Mammary microvascular endothelial cell (primary cell): ENCODE measurements around the gene CLEC16A. TPM values are rescaled to one million over a fixed set of nuclear protein-coding genes. Genes with fewer than 3 reads are reported as not detected.

Experiments used
- total RNA-seq: library from RNA; depleted of rRNA; stranded (reverse); fragments of >200 nt; gene quantifications from 2 replicates; pipeline ENCODE4 v1.2.3, GENCODE V29; 2015

Gene CLEC16A
- 13.3 and 16.7 TPM in 2 replicates for total RNA-seq

GRCh38 chr16:10944249-10945064, at the start of gene CLEC16A:
TSS of gene CLEC16A (plus strand) at chr16:10944564. CDS start at chr16:10944718, 154 bp downstream.

GRCh38 chr16:10942352-10943063, 1.9 kb upstream of the CLEC16A start, which contains the start of gene DEXI:
TSS of gene DEXI (minus strand) at chr16:10942468. CDS start at chr16:10942005, 463 bp downstream.

Other genes starting within 250 kb of the CLEC16A start
- not detected in 2 replicates for gene TEKT5, start 249.6 kb upstream of the CLEC16A start, total RNA-seq
- gene NUBP1, start 200.7 kb upstream of the CLEC16A start, total RNA-seq, result 26.5 and 30.0 TPM in 2 replicates
- gene TVP23A, start 125.8 kb upstream of the CLEC16A start, total RNA-seq, result not detected in 2 replicates
- gene CIITA, start 67.4 kb upstream of the CLEC16A start, total RNA-seq, result 0.05 and 0.07 TPM in 2 replicates
- 56.5 and 68.2 TPM in 2 replicates for gene DEXI, start 2.1 kb upstream of the CLEC16A start, total RNA-seq